HL-60/S4 treated with retinoic acid at 250 ng/mL for 4 days and 3 days (cell line): ENCODE results near the gene TRAF2.

Experiments
- in situ Hi-C: fragments of 300-500 bp; cut with MboI; formaldehyde crosslinking; loops from 2 replicates; pipeline ENCODE4 v1.7.0; 2022; ENCODE audit warnings: low sequenced_read_pairs

Gene TRAF2

GRCh38 chr9:136973618-136974617 is 87.6 kb downstream of the TRAF2 start:
- in situ Hi-C loops: no loop called here

GRCh38 chr9:136974817-136975535 is 88.7 kb downstream of the TRAF2 start:
- in situ Hi-C loops: no loop called here

- in situ Hi-C loops: no loop called here
Measured at GRCh38 chr9:136975644-136976043, 89.3 kb downstream of the TRAF2 start.
